ENCODE measurements around the gene STXBP4.

The STXBP4 gene

DNA sequence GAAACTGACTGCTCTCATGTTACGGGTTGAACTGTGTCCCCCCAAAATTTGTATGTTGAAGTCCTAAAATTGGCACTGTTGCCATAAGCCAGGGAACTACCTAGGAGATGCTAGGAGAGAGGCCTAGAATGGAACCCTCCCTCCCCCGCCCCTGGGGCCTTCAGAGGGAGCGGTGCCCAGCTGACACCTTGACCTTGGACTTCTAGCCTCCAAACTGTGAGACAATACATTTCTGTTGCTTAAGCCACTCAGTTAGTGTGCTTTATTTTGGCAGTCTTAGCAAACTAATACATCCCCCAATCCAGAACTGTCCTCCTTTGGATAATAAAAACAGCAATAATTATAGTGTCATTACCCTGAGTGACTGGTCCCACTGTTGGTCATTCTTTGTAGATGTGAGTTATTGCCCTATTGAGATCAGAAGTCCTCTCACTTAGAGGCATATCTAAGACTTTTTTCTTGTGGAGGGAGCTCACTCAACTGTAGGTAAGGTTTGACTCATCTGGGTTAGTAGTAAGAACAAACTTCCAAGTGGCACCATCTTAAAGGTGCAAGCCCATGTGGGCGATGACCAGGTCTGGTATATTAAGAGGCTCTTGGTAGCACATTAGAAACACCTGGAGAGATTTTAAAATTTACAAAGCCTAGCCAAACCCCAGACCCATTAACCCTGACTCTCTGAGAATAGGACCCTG, 203.2 kb downstream of the STXBP4 start:
- no peak for DNase-seq (ENCODE audit: low read depth)

DNA sequence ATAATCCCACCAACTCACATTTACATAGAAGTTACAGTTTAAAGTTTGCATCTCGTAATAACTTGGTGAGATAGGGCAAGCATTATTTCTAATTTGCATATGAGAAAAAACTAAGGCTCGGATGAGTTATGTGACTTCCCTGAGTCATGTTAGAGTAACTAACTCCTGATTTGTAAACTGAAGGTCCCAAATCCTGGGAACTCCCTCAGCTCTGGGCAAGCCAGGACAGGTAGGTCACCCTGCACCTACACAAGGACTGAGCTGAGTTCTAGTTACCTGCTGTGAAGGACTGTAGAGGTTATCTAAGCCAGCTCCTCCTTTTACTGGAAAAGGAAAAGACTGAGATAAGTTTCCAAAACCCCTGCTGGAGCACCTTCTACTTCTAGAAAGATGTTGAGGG, 204.0 kb downstream of the STXBP4 start:
- DNase-seq (ENCODE audit: low read depth), result no peak

DNA sequence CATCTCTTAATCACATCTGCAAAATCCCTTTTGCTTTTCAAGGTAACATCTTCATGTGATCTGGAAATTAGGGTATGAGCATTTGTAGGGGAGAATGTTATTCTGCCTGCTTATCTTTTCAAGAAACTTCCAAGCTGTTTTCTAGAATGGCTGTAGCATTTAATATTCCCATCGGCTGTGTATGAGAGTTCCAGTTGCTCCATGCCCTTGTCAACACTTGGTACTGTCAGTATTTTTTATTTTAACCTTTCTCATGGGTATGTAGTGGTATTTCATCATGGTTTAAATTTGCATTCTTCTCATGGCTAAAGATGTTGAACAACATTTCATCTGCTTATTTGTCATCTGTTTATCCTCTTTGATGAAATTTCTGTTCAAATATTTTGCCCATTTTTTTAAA, 205.6 kb downstream of the STXBP4 start:
- no peak for DNase-seq (ENCODE audit: low read depth)

DNA sequence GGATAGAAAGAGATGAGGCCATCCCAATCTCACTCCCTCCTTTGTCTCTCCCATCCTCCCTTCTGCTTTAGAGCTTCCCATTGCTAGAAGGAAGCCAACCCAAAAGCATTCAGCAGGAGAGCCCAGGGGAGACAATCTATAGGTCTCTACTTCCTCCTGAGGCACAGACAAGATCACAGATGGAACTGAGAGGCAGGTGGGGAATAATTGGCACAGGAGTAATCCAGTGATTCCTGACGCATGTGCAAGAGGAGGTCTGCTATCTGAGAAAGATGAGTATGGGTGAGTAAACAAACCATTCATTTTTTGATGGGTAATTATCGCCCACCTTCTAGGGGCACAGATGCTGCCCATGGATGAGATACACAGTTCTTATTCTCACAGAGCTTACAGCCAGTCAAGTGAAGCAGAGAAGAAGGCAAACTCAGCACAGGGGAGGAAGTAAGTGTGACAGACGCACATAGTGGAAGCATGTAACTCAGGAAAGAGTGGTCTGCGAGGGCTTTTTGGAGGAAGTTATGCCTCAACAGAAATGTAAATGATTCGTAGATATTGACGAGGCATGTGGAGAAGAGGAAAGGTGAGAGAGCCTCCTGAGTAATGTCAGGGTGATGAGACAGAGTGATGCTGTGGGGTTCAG, 207.3 kb downstream of the STXBP4 start:
- no peak for DNase-seq (ENCODE audit: low read depth)

DNA sequence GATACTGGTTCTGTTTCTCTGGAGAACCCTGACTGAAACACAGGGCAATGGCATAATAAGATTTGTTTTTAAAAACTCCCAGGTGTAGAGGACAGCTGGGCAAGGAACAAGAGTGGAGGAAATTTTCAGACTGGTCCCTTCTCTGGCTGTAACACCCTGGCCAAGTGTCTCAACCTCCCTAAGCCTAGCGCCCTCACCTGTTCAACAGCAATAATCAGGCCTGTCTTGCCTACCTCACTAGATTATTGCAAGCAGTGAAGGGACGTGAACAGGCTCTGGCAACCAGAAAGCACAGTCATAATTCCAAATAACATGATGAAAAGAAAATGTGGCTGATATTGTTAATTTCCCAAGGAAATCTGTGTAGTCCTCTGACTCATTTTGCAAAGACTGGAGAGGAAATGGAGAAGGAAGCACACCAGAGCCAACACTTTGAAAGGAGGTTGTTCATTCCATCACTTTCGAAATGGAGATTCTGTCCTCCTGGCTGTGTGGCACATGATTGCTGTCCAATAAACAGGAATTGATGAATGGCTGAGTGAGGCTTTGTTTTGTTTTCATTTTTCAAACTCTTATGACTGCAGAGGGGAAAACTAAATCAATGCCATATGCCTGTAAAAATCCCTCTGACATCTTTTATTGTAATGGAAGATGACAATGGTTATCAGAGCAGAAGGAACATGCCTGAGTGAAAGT, 208.7 kb downstream of the STXBP4 start:
- DNase-seq (ENCODE audit: low read depth), result peak; percentile 3

DNA sequence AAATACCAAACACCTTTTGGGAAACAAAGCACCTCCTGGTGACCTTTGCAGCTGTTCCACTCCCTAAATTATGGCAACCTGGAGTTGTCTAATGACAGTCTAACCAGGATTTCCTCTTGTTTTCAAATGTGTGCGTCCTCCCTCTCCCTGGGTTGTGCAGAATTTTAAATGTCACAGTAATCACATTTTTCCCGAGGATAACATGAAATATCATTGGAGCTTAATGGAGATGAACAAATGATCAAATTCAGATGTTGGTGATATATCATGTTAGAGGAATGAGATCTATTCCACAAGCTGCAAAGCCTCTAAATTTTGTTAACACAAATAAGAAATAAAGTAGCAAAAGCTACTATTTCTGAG, 209.3 kb downstream of the STXBP4 start:
- no peak for DNase-seq (ENCODE audit: low read depth)

DNA sequence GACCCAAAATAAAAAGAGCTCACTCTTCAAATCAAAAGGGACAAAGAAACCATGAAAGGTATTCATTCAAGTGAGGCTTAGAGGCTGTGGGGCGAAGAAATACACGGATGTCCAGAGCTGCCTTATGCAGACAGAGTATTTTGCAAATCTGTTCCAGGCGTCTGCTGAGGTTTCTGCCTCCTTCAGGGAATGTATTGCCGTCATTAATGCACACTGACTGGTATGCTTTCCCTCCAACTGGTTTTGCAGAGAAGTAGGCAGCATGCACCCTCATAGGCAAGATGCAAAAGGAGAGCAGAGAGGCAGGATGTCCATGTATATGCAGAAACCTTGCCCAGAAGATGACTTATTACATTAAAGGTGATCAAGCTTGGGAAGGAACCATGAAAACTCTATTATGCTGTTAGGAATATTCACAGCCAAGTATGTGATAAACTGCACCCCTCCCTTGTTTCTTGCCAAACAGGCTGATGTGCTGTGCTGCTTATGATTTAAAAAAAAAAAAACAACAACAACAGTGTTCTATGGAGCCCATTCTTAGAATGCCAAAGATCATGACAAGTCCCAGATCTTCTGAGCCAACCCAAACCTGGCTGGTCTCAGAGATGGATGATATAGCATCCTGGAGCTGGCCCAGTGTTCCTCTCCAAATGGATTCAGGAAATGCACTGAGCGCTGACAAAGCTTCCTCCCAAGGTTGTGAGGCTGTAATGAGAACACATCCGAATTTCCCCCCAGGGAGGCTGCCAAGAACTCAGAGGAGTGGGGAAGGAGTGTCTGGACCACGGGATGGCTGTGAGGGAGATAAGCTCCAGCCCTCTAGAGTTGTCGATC, 218.6 kb downstream of the STXBP4 start:
- no peak for DNase-seq (ENCODE audit: low read depth)

DNA sequence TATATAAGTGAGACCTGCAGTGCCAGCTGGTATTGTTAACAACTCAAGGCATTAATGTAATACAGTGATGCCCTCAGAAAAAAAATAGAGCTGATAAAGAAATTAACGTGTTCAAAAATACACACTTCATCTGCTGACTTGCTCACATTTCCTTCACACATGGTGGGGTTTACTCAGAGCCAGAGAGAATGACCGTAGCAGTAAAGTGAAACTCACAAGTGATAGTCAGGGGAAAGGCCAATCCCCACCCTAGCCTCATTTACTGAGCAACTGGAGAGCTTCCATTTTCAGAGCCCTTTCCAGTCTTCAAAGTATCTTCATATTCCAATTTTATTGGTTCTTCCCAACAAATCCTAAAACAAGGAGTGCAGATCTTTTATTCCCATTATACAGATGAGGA, 222.2 kb downstream of the STXBP4 start:
- no peak for DNase-seq (ENCODE audit: low read depth)

DNA sequence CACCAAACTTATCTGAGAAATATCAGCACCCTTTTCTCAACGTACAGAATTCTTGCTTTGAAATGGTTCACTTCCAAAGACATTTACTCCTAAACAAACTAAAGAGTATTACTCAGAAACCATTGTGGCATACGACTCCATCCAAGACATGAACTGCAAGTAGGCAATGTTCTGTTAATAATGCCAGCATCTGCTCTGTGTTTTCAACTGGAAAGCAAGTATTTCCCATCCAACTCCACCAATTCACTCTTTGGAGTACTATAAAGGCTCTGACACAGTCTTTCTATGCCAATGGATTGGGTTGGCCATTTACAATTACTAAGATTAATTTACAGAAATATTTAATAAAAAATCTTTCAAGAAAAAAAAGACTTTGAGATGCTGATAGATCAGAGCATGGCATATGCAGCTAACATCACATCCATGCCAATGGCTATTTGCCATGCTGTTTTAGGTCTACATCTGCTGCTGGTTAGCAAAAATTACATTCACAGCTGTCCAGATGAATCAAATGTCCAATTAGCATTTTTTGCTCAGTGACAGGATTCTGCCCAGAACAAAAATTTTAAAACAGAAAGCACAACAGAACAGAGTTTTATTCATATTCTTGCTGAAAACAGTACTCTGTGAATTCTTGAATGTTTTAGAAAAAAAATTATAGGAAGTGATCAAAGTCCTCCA, 230.3 kb downstream of the STXBP4 start:
- DNase-seq (ENCODE audit: low read depth), result no peak

DNA sequence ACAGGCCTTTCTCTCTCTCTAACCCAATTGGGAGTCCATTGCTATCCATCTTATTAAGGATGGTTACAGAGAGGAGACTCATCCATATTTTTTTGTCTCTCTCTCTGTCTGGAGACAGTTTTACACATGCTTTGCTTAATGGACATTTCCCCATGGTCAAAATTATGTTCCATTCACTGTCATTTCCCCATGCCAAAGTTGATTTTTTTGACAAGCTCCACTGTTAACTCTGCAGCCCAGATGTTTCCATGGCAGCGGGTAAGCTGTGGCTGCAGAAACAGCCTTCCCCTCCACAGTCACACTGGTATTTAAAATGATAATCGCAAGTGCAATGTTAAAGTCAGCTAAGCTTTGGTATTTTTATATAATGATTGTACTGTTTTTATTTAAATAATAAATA, 232.3 kb downstream of the STXBP4 start:
- DNase-seq (ENCODE audit: low read depth), result no peak

DNA sequence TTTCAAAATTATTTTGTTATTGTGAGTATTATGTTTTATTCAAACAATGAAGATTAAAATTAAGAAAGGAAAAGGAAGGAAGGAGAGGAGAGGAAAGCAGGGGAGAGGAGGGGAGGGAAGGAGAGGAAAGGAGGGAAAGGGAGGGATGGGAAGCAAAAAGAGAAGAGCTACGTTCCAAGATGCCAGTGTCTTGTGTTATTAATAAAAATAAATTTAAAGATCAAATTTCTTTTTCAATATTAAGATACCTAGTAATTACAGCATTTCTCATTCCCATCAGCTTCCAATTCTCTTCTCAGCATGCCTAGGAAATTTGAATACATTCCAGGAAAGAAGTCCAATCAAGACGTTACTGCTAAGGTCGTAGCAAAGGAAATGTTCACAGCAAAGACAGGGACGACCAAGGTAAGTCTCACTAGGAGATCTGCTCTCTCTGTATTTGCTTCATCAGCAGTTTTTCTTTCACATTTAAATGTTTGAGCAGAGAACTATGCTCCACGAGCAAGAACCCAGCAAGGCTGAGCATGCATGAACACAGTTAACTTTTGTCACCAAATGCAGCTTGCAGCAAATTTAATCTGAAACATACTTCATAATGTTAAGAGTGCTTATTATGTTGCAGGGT, 232.9 kb downstream of the STXBP4 start:
- DNase-seq (ENCODE audit: low read depth), result no peak

DNA sequence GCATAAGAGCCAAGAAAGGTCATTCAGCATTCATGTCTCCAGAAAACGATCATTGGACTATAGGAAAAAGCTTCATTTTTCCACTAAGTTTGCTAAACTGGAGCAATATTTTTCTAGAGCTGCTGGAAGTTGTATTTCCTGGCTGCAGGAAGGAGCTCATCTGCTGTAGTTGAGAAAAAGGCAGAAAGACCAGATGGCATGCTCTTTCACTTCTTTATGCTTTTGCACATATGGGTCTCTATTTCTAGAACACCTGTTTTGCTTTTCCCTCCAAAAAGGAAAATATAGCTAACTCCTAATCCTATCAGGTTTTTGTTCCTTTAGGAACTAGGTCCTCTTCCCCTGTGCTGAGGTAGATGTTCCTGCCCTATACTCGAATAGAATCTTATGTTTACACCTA, 234.3 kb downstream of the STXBP4 start:
- DNase-seq (ENCODE audit: low read depth), result no peak

DNA sequence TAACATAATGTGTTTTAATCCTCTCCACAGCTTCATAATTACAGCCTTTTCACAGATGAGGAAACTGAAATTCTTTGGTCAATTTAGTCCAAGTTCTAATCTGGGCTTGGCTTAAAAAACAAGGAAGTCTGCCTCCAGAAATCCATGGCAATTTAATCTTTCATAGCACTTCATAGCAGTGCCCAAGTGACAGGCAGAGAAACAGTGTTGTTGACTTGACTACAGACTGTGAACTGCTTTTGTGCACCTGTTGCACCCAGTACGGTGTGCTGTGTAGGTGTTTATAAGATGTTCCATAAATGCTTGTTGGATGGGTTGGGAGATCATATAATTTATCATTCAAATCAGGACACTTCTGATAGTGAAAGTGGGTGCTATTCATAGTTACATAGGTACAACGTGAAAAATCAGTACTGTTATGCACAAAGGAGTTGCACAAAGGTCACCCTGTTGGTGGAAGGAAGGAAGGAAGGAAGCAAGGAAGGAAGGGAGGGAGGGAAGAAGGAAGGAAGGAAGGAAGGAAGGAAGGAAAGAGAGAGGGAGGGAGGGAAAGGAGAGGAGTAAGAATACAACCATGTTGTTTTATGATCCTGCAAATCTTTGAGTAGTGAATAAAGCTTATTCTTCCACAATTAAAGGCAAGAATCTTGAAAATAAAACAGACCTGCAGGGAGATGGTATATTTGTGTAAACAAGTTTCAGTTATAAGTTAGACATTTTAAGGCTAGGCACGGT, 239.7 kb downstream of the STXBP4 start:
- no peak for DNase-seq (ENCODE audit: low read depth)

DNA sequence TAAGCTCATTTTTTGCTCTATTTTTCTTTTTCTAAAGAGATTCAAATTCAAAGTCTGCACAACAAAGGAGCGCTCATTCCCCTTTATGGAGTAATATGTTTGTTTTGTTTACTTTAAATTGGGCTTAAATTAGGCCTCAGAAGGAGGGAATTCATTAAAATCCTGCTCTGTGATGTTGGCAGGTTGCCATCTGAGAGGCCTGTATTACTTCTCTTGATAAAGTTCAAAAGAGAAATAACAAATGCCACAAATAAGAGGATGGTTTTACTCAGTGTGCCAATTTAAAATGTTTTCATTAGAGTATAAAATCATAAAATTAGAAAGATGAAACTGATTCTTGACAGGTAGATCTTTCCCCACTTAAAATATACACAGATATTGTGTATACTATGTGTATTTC, 241.7 kb downstream of the STXBP4 start:
- no peak for DNase-seq (ENCODE audit: low read depth)

DNA sequence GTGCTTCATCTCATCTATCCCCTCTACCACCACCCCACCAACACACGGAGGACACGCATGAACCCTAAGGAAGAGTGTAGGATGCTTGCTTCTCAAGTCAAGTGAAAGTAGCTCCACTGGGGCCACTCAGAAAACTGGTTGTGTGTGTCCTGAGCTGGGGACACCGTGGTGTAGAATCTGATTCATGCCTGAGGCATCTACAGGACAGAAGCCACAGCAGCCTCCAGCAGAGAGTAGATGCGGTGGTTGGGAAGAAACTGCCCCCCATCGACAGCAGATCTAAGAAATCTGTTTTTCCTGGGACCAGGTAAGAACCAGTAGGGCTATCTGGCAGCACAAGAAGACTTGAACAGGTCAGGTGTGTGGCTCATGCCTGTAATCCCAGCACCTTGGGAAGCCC, 244.3 kb downstream of the STXBP4 start:
- DNase-seq (ENCODE audit: low read depth), result no peak

DNA sequence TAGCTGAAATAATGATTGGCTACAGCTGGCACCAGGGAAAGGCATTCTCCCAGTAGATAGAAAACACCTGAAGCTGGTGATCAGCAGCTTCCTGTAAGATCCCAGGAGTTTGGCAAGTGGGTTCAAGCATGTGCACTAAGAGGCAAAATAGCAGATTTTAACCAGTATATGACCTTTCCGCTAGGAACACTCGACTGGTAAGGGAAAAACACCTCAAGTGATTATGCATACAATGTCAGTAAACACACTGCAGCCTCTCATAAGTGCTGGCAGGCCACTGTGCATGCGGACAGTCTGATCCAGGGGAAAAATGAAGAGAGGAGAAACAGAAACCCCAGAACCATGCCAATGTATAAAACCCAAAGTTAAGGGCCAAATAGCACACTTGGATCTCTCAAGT, 247.1 kb downstream of the STXBP4 start:
- no peak for DNase-seq (ENCODE audit: low read depth)

DNA sequence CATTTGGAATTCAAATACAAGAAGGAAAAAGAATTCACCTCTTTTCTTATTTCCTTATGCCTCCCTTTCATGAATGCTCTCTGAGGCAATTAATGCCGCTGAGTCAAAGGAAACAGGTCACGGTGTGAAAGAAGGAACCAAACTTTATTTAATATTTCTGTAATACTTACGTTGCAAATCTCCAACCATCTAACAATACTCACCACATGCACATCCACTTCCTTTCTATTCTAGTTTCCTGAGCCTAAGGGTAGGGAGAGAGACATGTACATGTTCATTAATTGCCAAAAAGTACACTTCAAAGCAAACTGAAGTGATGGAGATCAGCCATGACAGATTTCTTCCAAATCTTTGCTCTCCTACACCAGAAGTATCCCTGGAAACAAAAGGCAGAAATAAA, 248.3 kb downstream of the STXBP4 start:
- no peak for DNase-seq (ENCODE audit: low read depth)

DNA sequence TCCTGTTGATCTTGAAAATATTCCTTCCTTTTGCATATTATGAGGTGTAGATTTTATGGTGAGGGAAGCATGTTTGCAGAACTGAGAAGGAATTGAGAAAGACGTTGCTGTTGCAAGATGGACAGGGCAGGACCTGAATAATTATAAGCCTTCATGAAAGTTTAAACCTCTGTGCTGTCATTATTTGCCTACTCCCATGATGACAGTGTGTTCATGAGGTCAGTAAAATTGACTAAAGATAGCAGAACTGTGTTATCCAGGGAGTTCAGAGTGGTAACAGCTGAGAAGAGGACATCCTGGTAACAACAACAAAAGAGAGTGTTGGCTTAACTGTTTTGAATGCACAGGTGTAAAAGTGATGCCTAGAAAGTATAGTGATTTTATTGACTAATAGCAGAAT, 250.9 kb downstream of the STXBP4 start:
- no peak for DNase-seq (ENCODE audit: low read depth)

DNA sequence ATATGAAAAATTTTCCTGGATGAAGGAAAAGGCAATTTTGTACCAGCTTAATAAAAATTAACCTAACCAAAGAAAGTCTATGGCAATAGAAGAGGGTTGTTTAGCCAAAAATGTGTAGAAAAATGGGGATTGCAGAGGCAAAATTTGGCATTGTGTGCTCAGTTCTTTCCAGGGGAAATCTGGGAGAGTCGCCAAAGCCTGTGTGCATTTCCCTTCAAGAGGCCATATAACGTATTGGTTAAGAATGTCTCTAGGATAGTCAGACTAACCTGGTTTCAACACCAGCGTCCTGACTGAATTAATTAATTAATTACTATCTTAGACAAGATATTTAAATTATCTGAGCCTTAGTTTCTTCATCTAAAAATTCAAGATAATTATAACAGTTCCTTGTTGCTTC, 251.4 kb downstream of the STXBP4 start:
- no peak for DNase-seq (ENCODE audit: low read depth)
